ENCODE data around the gene HS3ST4. TPM values are rescaled to one million over a fixed set of nuclear protein-coding genes. Genes with fewer than 3 reads are reported as not detected.
"Not testable (repeated sequence)": the region's sequence is repeated elsewhere in the genome, so short reads cannot be mapped to it uniquely, and the experiment has no call there.

Gene HS3ST4
- total and polyA plus RNA-seq, 9 donors: 0.04 to 0.81 (median 0.15) TPM; not detected in 3

DNA sequence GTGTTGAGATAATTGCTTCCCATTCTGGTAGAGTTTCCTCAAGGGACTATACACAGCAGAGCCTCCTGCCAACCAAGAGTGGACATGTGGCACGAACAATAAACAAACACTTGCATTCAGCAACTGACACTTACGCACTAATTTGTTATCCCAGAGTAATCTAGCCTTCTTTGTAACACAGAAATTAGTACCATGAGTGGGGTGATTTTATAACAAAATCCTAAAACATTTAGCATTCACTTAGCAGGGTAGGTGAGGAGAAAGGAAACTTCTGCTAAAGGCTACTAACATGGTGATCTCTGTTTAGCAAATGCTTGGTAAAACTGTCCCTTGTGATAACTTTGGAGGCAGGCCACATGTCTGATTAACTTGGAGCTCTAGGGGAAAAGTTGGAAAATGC is 325.2 kb downstream of the HS3ST4 start:
- no peak for DNase-seq
- no peak overlapping the region for H3K4me3 ChIP-seq (ENCODE audit: low read length)
- H3K36me3 ChIP-seq (ENCODE audit: control insufficient read depth, insufficient read depth, low read length): no peaks in the 10 kb centered on the region
- peaks cover 5% of the 10 kb centered on the region for H3K9me3 ChIP-seq (replicated peaks; ENCODE audit: control insufficient read depth, low read depth, low read length)
- whole genome bisulfite sequencing (ENCODE audit: insufficient coverage): no CpG with 5 or more reads among the region's 2 CpGs
- no peak overlapping the region for H3K27ac ChIP-seq (ENCODE audit: low read length)
- H3K27me3 ChIP-seq (ENCODE audit: control insufficient read depth, insufficient read depth, low read length): peaks cover 2% of the 10 kb centered on the region
- H3K4me1 ChIP-seq (ENCODE audit: control insufficient read depth, insufficient read depth, low read length): no peaks in the 10 kb centered on the region

GRCh38 chr16:26019381-26020242 is 327.9 kb downstream of the HS3ST4 start:
- Histone ChIP-seq H3K9me3 (replicated peaks; ENCODE audit: control insufficient read depth, low read depth, low read length) (peaks cover 3% of the 10 kb centered on the region), H3K4me1 (ENCODE audit: control insufficient read depth, insufficient read depth, low read length) (no peaks in the 10 kb centered on the region), H3K27ac (ENCODE audit: low read length) (no peak overlapping the region), H3K27me3 (ENCODE audit: control insufficient read depth, insufficient read depth, low read length) (peaks cover 2% of the 10 kb centered on the region), H3K36me3 (ENCODE audit: control insufficient read depth, insufficient read depth, low read length) (no peaks in the 10 kb centered on the region), H3K4me3 (ENCODE audit: low read length) (no peak overlapping the region)
- WGBS (ENCODE audit: insufficient coverage): 15% methylated on average over 4 of the region's 12 CpGs
- no peak for DNase-seq

DNA sequence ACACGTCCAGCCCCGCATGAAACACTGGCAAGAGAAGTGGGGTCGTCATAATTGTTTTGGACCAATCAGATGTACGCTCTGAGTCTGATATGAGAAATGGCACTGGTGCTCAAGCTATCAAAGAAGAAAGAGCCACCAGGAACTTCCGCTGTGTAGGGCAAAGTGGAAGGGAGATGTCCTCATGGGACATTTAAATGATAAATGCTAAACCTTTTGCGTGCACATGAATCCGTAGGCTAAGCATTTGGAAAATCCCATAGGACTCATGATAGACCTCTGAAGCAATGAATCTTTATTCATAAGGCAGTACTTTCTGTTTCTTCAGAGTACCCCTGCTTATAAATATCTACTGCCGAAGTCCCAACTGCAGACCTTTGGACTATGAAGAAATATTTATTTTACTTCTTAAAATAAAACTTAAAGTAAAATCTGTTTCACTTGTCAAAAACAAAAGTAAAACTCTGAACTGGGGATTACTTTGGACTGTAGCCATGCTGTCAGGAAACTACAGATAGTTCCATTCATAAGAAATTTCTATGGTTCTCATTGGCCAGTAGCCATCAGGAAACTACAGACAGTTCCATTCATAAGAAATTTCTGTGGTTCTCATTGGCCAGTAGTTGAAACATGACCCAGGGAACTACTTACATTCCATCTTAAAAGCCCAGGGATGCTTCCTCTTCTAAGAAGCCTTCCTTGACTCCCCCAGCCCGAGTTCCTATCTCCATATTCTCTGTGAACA is 335.1 kb downstream of the HS3ST4 start:
- peak; percentile 72 for DNase-seq
- 54% methylated on average over 4 of the region's 9 CpGs for WGBS (ENCODE audit: insufficient coverage)
- no peak overlapping the region for H3K27ac ChIP-seq (ENCODE audit: low read length)
- H3K4me3 ChIP-seq (ENCODE audit: low read length): no peak overlapping the region
- no peaks in the 10 kb centered on the region for H3K27me3 ChIP-seq (ENCODE audit: control insufficient read depth, insufficient read depth, low read length)
- H3K9me3 ChIP-seq (replicated peaks; ENCODE audit: control insufficient read depth, low read depth, low read length): no peaks in the 10 kb centered on the region
- H3K4me1 ChIP-seq (ENCODE audit: control insufficient read depth, insufficient read depth, low read length): no peaks in the 10 kb centered on the region
- no peaks in the 10 kb centered on the region for H3K36me3 ChIP-seq (ENCODE audit: control insufficient read depth, insufficient read depth, low read length)

DNA sequence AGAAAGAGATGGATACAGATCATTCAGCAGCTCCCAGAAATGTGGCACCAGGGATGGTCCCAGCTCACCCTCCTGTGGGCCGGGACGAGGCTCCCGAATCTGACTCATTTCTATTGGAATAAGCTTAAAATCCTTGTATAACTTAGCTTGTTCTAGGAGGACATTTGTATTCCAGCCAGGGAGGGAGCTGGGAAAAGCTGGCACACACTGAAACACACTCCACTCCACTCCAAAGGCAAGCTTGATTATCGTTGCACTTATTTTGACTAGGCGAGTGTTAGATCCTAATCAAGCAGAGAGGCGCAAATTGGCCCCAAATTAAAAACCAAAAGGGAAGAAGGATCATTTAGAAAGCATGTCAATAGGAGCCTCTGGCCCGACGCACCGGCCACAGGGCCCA is 339.5 kb downstream of the HS3ST4 start:
- no peaks in the 10 kb centered on the region for H3K9me3 ChIP-seq (replicated peaks; ENCODE audit: control insufficient read depth, low read depth, low read length)
- H3K27ac ChIP-seq (ENCODE audit: low read length): no peak overlapping the region
- no peak overlapping the region for H3K4me3 ChIP-seq (ENCODE audit: low read length)
- H3K36me3 ChIP-seq (ENCODE audit: control insufficient read depth, insufficient read depth, low read length): no peaks in the 10 kb centered on the region
- no peak for DNase-seq
- no peaks in the 10 kb centered on the region for H3K4me1 ChIP-seq (ENCODE audit: control insufficient read depth, insufficient read depth, low read length)
- WGBS (ENCODE audit: insufficient coverage): 73% methylated on average over 2 of the region's 9 CpGs
- no peaks in the 10 kb centered on the region for H3K27me3 ChIP-seq (ENCODE audit: control insufficient read depth, insufficient read depth, low read length)

DNA sequence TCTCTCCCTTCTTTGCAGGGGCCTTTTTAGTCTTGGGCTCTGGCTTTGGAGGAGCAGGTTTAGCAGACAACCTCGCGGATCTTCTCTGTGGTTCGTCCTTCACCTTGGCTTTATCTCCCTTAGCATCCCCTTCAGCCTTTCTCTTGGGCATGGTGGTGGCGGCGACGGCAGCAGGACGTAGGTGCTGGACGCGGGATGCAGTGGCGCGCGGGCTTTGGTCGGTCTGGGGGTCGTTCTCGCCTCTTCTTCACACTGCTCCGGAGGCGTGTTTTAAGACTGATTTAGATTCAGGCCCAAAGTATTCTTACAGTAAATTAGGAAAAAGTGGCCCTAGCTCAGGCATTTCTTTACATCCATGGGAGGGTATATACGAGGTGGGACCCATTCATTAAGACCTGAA is 340.9 kb downstream of the HS3ST4 start:
- H3K27me3 ChIP-seq (ENCODE audit: control insufficient read depth, insufficient read depth, low read length); H3K4me1 ChIP-seq (ENCODE audit: control insufficient read depth, insufficient read depth, low read length); DNase-seq; H3K27ac ChIP-seq (ENCODE audit: low read length); H3K4me3 ChIP-seq (ENCODE audit: low read length); H3K36me3 ChIP-seq (ENCODE audit: control insufficient read depth, insufficient read depth, low read length); H3K9me3 ChIP-seq (replicated peaks; ENCODE audit: control insufficient read depth, low read depth, low read length): not testable (repeated sequence)
- 95% methylated on average over 14 of the region's 18 CpGs for WGBS (ENCODE audit: insufficient coverage)

DNA sequence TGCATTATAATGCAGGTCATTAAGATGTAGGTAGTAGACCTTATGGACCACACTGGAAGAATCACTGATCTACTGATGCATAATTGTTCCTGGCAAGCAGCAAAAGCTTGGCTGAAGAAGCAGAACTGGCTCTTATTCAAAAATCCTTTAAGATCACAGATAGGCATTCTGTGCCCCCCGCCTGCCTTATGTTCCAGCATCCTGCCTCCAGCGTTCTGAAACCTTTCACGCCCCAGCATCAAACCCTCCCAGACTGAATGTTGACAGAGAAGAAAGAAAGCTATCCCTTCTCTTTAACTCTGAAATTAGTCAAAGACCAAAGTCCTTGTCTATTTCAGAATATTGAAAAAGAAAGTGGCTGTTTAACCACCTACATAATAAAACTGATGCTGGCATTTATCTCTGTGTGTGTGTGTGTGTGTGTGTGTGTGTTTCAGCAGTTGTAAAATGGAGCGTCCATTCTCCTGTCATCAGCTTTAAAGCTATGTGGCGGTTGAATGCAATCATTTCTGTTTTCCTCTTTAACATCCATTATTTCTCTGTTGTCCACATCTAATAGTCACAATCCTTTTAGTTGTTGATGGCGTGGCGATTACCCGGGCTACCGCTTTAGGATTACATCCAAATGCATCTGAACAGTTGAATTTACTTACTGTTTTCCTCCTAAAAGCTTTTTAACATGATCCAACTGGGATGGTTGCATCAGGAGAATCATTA is 350.4 kb downstream of the HS3ST4 start:
- no peaks in the 10 kb centered on the region for H3K9me3 ChIP-seq (replicated peaks; ENCODE audit: control insufficient read depth, low read depth, low read length)
- H3K4me3 ChIP-seq (ENCODE audit: low read length): no peak overlapping the region
- no peak overlapping the region for H3K27ac ChIP-seq (ENCODE audit: low read length)
- H3K36me3 ChIP-seq (ENCODE audit: control insufficient read depth, insufficient read depth, low read length): no peaks in the 10 kb centered on the region
- 40% methylated on average over 5 of the region's 9 CpGs for WGBS (ENCODE audit: insufficient coverage)
- no peaks in the 10 kb centered on the region for H3K4me1 ChIP-seq (ENCODE audit: control insufficient read depth, insufficient read depth, low read length)
- no peaks in the 10 kb centered on the region for H3K27me3 ChIP-seq (ENCODE audit: control insufficient read depth, insufficient read depth, low read length)
- no peak for DNase-seq

DNA sequence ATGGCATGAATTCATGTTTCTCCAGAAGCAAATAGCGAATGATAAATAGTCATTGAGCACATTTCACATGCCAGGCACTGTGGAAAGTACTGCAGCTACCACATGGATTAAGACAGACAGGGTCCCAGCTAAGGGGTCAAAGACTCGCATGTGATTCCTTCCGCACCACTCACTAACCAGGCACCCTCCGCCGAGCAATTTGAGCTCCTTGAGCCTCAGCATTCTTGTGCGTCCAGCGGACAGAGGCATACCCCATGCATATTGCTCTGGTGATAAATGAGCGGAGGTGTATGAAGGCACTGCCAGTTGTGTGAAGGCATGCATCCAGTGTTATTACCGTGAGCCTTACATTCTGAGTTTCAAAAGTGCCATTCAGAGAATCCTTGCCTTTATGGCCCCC is 358.7 kb downstream of the HS3ST4 start:
- no peaks in the 10 kb centered on the region for H3K36me3 ChIP-seq (ENCODE audit: control insufficient read depth, insufficient read depth, low read length)
- H3K4me1 ChIP-seq (ENCODE audit: control insufficient read depth, insufficient read depth, low read length): no peaks in the 10 kb centered on the region
- H3K4me3 ChIP-seq (ENCODE audit: low read length): no peak overlapping the region
- H3K27ac ChIP-seq (ENCODE audit: low read length): no peak overlapping the region
- H3K27me3 ChIP-seq (ENCODE audit: control insufficient read depth, insufficient read depth, low read length): no peaks in the 10 kb centered on the region
- WGBS (ENCODE audit: insufficient coverage): 61% methylated on average over 3 of the region's 9 CpGs
- no peaks in the 10 kb centered on the region for H3K9me3 ChIP-seq (replicated peaks; ENCODE audit: control insufficient read depth, low read depth, low read length)
- no peak for DNase-seq

GRCh38 chr16:26051063-26051462 is 359.3 kb downstream of the HS3ST4 start:
- no peak overlapping the region for H3K4me3 ChIP-seq (ENCODE audit: low read length)
- no peaks in the 10 kb centered on the region for H3K27me3 ChIP-seq (ENCODE audit: control insufficient read depth, insufficient read depth, low read length)
- no peaks in the 10 kb centered on the region for H3K9me3 ChIP-seq (replicated peaks; ENCODE audit: control insufficient read depth, low read depth, low read length)
- H3K4me1 ChIP-seq (ENCODE audit: control insufficient read depth, insufficient read depth, low read length): no peaks in the 10 kb centered on the region
- H3K36me3 ChIP-seq (ENCODE audit: control insufficient read depth, insufficient read depth, low read length): no peaks in the 10 kb centered on the region
- no peak overlapping the region for H3K27ac ChIP-seq (ENCODE audit: low read length)
- WGBS (ENCODE audit: insufficient coverage): no CpG with 5 or more reads among the region's 2 CpGs
- DNase-seq: no peak

DNA sequence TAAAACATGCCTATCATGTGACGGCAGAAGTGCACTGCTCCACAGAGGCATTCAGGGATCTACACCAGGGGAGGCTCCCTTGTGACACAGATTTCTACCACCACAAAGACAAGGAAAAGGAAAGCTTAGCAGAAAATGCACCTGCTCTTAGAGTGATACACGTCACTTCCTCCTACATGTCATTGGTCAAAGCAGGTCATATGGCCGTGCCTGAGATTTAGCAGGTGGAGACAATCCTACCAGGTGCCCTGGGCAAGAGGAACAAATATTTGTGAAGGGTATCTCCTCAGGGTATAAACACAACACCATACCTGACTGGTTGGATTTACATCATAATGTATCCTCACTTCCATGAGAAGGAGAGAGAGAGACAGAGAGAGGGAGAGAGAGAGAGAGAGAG is 362.1 kb downstream of the HS3ST4 start:
- no peak overlapping the region for H3K27ac ChIP-seq (ENCODE audit: low read length)
- H3K4me1 ChIP-seq (ENCODE audit: control insufficient read depth, insufficient read depth, low read length): no peaks in the 10 kb centered on the region
- H3K36me3 ChIP-seq (ENCODE audit: control insufficient read depth, insufficient read depth, low read length): no peaks in the 10 kb centered on the region
- DNase-seq: no peak
- no peaks in the 10 kb centered on the region for H3K27me3 ChIP-seq (ENCODE audit: control insufficient read depth, insufficient read depth, low read length)
- no peaks in the 10 kb centered on the region for H3K9me3 ChIP-seq (replicated peaks; ENCODE audit: control insufficient read depth, low read depth, low read length)
- WGBS (ENCODE audit: insufficient coverage): 100% methylated on average over 1 of the region's 3 CpGs
- no peak overlapping the region for H3K4me3 ChIP-seq (ENCODE audit: low read length)

GRCh38 chr16:26058326-26058725 is 366.6 kb downstream of the HS3ST4 start:
- Histone ChIP-seq H3K27me3 (ENCODE audit: control insufficient read depth, insufficient read depth, low read length) (no peaks in the 10 kb centered on the region), H3K36me3 (ENCODE audit: control insufficient read depth, insufficient read depth, low read length) (no peaks in the 10 kb centered on the region), H3K4me3 (ENCODE audit: low read length) (no peak overlapping the region), H3K9me3 (replicated peaks; ENCODE audit: control insufficient read depth, low read depth, low read length) (no peaks in the 10 kb centered on the region), H3K27ac (ENCODE audit: low read length) (no peak overlapping the region), H3K4me1 (ENCODE audit: control insufficient read depth, insufficient read depth, low read length) (no peaks in the 10 kb centered on the region)
- 40% methylated on average over 1 of the region's 3 CpGs for WGBS (ENCODE audit: insufficient coverage)
- no peak for DNase-seq

All from muscle of leg (tissue), 11 donors.